CD4-positive, alpha-beta T cell treated with Interleukin-10 for 1 hour (primary cell): ENCODE data around the gene MTUS2.
"Not testable (repeated sequence)": the region's sequence is repeated elsewhere in the genome, so short reads cannot be mapped to it uniquely, and the experiment has no call there.

Experiments used
- DNase-seq: peaks from one replicate; pipeline ENCODE4 v3.0.0-alpha.2; 2020

The MTUS2 gene

DNA sequence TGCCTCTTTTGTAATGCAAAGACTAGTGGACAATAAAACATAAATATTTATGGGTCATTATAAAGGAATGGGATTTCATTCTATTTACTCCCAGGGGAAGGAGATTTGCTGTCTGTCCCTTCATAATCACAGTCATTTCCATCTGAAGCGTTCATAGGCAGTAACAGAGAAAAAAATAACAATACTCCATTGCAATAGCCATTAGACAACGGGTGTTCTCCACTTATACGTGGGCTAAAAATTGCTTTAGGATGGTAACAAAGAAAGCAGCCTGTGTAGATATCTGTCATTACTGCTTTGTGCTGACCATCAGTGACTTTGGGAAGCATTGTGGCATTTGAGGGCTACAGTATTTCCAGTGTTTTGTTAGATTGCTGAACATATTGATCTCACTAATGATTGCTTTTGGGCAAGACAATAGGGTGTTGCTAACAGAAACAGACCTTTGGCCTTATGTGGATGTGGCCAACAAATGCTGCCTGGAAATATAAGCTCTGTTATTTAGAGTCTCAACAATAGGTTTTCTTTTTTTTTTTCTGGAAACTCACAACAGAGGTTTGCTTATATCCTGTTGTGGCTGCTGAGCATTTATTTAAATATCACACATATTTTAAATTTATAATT is 355.2 kb downstream of the MTUS2 start:
- DNase-seq = no peak

DNA sequence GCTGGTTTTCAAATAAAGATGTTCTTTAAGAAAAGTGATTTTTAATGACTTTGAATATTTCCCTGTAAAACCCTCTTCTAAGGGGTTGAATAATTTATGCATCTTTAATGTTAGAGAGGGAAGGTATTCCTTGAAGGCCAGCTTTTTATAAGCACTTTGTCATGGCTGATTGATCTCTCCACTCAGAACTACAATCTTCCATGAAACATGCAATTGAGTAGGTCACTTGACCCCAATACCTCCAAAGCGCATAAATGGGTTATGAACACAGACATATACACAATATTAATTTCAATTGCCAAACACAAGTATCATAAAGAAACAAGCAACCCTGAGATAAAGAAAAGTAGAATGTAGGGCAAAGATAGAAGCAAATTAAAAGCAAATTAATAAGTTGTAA is 359.9 kb downstream of the MTUS2 start:
- no peak for DNase-seq

DNA sequence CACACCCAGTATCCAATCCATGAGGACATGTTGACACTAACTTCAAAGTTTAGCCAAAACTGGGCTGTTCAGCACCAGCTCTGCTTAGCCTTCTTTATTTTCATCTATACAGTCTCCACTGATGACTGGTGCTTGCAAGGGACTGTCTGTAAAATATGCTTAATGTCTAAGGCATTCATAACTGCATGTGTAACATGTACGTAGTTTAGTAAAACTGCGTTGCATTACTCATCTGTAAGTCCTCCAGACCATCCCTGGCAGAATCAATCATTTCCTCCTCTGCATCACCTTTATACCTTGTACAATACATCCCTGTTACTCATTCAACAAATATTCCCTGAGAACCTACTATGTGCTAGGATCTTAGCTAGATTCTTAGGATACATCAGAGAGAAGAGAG is 362.1 kb downstream of the MTUS2 start:
- no peak for DNase-seq

DNA sequence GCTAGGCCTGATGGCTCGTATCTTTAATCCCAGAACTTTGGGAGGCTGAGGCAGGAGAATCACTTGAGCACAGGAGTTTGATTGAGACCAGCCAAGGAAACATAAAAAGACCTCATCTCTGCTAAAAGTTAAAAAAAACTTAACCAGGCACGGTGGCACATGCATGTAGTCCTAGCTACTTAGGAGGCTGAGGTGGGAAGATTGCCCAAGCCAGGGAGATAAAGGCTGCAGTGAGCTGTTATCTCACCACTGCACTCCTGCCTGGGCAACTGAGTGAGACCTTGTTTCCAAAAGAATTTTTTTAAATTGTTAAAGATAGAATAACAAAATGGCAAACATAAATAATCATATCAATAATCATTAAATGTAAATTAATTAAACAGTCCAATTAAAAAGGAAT is 365.8 kb downstream of the MTUS2 start:
- no peak for DNase-seq

DNA sequence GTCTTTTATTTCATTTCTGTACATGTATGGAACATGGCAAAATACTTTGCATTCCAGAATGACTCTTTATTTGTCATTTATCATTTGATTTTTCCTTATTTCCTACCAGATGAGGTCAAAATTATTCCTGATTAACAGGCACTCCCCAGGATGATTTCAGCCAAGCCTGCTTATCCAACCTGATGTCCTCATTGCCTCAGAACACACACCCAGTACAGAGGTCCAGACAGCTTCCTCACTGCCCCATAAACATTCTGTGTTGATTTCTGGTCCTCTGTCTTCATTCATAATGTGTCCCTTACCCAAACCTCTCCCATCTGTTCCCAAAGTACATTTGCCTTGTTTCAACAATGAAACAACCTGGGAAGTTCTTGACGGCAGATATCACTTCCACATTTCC is 367.4 kb downstream of the MTUS2 start:
- DNase-seq = no peak

DNA sequence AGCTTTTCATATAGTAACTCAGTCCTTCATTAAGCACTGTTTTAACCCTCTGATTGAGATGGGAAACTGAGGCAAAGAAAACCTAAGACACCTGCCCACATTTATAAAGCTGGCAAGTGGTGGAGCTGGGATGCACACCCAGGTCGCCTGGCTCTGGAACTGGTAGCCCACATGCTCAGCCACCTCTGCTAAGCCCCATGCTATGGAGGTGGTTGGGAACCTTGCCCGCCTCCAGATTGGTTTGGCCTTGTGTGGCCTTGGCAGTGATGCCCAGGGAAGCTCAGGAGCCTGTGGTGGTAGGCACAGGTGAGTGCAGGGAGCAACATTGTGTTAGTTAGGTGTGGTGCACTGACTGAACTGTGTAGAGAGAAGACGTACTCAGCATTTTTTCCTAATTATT is 370.2 kb downstream of the MTUS2 start:
- DNase-seq = no peak

DNA sequence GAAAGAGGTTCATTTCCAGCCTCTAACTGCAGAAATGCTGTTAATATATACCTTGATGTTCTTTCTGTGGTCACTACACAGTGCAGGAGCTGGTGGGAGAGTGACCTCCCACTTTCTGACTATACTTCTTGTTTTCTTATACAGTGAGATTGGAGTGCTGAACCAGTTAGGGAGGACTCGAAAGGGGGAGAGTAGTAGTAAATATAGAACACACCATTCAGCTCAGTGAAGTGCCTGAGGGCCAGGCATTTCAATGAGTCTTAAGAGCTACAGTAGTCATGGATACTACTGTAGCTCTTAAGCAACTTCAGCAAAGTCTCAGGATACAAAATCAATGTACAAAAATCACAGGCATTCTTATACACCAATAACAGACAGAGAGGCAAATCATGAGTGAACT is 372.9 kb downstream of the MTUS2 start:
- no peak for DNase-seq

DNA sequence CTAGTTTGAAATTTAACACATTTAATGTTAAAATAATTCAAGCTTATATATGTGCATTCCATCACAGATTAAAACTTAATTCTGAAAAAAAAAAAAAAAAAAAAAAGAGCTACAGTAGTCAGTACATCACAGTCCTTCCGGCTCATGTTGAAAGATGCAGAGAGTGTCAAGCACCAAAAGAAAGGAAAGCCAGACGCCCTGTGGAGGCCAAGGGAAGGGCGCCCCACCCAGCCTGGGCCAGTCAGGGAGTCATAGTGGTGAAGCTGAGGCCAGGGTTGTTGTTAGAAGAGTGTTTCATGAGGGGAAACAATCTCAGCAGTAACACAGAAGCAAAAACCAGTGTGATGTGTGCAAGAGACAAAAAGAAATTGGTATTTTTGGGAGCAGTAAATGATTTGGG is 375.3 kb downstream of the MTUS2 start:
- no peak for DNase-seq

DNA sequence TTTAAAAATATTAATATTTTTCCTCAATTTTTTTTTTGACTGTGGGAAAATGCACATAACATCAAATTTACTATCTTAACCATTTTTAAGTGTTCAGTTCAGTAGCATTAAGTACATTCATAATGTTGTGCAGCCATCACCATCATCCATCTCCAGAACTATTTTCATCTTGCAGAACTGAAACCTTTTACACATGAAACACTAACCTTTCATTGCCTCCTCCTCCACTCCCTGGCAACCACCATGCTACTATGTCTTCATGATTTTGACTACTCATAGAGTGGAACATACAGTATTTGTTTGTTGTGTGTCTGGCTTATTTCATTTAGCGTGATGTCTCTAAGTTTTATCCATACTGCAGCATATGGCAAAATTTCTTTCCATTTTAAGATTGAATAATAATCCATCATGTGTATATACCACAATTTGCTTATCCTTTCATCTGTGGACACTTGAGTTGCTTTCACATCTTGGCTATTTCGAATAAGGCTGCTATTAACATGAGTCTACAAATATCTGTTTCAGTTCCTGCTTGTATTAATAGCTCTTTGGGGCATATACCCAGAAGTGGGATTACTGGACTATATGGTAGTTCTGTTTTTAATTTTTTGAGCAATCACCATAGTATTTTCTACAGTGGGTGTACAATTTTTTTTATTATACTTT is 376.4 kb downstream of the MTUS2 start:
- DNase-seq = no peak

DNA sequence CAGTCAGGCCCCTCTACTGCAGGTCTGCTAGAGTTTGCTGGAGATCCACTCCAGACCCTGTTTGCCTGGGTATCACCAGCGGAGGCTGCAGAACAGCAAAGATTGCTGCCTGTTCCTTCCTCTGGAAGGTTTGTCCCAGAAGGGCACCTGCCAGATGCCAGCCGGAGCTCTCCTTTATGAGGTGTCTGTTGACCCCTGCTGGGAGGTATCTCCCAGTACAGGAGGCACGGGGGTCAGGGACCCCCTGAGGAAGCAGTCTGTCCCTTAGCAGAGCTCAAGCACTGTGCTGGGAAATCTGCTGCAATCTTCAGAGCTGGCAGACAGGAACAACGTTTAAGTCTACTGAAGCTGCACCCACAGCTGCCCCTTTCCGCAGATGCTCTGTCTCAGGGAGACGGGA is 382.6 kb downstream of the MTUS2 start:
- not testable (repeated sequence) for DNase-seq

DNA sequence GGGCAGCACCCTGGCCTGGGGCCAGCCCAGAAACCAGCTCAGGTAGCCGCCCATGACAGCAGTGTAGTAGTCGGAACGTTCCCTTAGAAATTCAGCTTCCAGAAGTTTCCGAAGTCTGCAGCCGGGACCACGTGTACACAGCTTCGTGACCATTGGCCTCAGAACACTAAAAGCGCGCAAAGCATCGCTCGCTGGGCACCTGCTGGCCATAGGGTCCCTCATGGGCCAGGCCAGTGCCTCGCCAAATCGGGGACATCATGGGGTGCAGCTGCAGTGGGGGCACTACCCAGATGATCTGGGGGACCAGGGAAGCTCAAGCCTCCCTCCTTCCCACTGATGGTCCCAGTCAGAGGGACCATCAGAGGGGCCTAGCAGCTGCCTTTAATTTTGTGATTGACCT is 384.5 kb downstream of the MTUS2 start:
- no peak for DNase-seq

DNA sequence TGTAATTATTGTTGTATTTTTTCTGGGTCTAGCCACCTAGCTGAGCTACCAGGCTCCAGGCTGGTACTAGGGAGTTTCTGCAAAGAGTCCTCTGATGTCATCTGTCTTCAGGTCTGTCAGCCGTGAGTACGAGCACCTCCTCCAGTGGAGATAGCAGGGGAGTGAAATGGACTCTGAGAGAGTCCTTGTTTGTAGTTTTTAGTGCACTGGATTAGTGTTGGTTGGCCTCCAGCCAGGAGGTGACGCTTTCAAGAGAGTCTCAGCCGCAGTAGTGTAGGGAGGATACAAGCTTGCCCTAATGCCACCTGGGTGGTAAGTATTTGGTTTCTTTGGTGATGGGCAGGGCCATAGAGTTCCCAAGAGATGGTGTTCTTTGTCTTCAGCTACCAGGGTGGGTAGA is 390.5 kb downstream of the MTUS2 start:
- DNase-seq = no peak

DNA sequence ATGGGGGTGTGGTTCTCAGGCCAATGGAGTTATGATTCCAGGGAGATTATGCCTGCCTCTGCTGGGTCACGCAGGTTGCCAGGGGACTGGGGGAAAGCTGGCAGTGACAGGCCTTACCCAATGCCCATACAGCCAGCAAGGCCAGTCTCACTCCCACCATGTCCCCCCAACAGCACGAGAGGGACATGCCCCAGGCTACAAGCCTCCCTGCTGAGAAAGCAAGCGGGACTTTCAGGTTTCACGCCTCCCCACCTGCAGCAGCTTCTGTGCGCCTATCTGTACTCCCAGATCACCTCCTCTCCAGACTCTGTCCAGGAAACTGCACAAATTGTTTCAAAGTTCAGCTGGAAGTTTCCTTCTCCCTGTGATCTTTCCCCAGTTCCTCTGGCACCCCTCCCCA is 391.0 kb downstream of the MTUS2 start:
- DNase-seq = not testable (repeated sequence)

DNA sequence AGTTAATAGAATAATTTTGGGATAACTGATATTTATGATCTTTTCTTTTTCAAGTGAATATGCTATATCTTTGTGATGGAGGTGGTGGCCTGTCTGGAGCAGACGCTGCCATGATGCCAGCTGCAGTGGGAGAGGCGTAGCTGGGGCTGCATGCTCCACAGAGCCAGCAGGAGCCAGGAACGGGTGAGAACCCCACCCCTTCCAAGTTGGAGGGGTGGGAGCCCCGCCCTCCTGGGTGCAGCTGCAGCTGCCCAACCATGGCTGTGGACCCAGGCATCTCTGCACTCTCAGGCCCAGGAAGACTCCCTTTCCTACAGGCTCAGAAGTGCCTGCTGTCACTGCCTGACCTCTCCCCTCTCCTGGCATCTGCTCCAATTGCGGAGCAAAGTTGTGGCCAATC is 402.3 kb downstream of the MTUS2 start:
- no peak for DNase-seq

DNA sequence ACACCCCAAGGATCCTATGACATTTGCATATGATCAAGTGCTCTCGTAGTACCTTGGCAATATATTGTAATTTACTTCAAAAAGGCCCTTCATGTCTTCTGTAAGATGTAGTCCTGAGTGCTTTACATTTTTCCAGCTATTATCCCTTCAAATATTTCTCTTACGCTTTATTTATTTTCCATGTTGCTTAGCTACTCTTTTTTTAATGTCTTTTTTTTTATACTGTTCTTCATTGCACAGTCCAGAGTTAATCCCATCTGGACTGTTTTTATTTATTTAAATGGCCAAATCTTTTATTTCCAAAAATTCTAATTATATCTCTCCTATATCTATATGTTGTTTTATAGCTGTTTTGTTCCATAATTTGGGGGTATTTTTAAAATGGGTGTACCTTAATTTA is 404.1 kb downstream of the MTUS2 start:
- no peak for DNase-seq

DNA sequence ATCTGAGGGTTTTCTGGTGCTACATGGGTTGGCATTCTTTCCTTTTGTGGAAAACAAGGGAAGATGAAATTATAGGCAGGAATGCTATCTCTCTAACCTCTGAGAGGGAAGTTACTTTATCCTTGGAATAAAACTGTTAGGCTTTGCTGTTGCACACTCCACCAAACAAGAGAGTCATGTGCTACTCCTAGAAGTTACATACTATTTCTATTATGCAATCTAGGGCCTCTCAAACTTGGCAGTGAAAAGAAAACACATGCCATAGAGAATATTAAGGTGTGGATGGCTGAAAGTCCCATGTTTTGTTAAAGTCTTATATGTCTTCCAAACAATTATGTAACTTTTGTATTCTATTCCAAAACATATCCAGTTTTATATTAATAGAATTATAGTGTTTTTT is 407.4 kb downstream of the MTUS2 start:
- DNase-seq = no peak

DNA sequence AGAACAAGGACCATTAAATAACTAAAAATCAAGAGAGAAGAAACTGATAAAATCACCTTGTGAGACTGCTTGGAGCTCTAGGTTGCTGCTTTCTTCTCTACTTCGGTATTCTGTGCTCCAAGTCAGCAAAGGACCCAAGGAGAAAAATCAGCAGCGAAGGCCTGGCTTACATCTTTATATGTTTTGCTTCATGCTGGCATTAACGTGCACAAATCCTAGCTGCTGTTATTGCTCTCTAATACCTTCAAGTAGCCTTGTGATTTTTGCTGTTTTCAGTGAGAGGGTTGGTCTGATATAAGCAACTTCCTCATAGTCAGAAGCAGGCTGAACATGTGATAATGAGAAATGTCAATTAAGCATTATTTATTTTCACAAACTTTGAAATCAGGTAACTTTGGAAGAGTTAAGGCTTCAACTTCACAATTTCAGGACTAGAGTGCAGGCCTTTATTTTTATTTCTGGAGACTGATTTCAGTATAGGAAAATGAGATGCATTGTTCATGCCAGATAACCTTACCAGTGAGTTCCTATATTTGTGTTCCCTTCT is 410.2 kb downstream of the MTUS2 start:
- DNase-seq = no peak

DNA sequence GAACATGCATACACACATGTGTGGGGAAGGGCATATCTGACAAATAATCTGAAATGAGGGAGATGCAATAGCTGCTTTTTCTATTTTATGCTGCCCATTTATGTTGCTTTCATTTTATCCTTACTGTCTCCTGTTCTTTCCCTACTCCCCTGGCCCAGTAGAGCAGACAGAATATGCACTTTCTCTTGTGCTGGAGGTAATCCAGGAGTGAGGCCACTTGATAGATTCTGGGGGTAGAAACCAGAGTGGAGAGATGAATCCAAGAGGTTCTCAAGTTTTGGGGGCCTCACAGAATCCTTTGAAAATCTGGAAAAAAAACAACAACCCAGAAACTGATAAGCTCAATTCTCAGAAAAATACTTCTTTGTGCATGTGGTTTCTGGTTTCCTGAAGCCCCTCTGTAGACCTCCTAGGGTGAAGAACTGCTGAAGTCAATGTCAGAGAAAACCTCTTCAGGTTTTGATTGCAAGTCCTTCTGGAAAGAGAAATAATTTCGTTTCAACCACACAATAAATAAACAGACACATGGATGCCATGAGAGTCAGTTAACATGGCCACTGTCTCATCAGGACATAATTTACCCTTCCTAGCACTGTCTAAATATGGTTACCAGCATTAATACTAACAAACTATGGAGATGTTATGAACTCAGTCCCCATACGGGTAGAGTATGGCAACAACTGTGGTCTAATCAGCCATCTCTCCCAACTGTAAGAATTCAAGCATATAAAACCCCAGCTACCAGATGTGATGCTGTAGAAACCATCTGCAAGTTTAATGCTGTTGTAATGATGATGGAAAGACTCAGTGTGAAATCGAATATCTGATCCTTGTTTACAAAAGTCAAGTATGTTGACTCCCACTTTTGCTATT is 419.8 kb downstream of the MTUS2 start:
- no peak for DNase-seq

DNA sequence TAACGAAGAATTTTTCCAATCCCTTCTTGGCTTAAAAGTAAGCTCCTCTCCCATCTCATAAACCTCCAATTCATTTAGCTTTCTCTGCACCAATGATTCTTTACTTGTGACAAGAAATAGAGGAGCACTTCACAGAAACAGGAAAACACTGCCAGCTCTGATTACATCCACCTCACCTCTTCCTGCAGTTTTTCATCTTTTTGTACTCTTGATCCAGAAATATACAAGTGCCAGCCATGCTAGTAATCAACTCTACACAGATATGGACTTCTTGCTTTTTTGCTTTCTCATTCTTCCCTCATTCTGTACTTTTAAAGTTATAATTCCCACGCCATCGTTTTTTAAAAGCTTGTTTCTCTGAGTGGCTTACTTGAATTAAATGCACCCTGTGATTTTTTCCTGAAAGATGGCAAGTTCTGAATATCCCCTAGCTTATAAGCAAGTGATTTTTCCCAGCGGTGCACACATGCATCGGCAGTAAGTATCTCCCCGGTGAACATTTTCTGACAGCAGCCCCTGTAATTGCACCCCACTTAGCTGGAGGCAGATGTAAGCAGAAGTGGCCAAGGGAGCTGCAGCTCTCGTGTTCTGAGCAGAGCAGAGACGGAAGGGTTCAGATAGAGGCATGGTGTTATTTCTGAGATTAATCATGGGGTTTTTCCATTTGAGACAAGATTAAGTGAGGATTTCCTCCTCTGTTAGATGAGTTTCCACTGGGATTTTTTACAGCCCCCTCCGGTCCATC is 434.7 kb downstream of the MTUS2 start:
- DNase-seq = no peak

DNA sequence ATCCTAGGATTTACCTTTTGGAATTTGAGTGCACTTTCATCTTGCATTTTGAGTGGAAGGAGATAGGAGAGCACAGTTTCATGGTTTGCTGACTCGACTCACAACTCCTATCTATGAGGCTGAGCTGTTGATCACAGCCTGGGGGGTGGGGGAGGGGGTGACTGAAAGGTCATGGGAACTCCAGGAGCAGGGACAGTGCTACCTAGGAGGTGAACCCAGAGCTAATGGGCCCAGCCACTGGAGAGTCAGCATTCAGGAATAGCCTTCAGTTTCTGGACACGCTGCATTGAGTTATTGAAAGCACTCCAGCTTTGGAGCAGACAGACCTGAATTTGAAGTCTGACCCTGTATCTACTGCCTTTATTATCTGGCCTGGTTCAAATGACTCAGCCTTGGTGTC is 435.4 kb downstream of the MTUS2 start:
- DNase-seq = no peak

DNA sequence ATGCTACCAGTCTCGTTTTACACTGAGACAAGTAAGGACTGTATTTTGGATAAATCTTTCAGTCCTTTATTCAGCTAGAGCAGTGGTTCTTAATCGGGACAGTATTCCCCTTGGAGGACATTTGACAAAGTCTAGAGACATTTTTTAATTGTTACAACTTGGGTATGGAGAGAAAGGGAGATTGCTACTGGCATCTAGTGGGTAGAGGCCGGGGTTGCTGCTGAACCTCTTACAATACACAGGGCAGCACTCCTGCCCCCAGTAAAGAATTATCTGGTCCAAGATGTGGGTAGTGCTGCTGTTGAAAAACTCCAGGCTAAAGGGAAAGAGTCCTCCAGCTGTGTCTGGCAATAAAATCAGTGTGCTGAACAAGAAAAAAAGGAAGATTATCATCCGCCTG is 440.5 kb downstream of the MTUS2 start:
- DNase-seq = no peak

DNA sequence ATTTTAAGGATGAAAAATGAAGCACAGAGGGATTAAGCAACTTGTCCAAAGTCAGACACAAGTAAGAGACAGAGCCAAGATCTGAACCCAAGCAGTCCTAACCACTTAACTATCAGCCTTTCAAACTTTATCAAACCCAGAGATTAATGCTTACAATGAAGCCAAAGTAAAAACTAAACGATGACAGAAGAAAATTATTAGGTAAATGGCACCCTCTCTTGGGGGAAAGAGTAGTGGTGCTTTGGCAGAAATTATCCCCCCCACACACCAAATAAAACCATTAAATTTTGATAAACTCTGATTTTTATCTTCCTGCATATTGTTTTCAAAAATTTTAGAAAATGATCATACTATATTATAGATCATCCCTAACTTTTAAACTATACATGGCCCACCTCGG is 446.1 kb downstream of the MTUS2 start:
- DNase-seq = no peak
